ENCODE measurements around the gene SLIT1.

DNA sequence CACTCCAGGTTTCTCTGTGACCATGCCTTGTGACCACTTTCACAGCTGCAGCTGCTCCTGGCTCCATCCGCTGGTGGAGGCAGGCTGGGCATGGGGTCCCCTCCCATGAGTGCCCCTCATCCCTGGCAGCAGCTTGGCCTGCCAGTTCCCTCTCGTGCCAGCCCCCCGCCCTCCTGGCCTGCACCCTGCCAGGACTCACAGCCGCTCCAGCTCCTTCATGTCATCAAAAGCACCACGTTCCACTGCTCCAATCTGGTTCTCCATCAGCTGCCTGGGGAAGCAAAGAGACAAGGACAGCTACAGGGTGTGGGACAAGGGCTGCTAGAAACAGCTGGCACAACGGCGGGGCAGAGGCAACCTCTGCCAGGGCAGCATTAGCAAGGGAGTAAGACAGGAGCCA, 22.6 kb downstream of the SLIT1 start:
- TF ChIP-seq CTCF (IDR thresholded peaks at IDR 0.05; ENCODE audit: low read length): no peak
- no peak for TF ChIP-seq EZH2 (IDR thresholded peaks at IDR 0.05; ENCODE audit: borderline replicate concordance, low read length)
